ENCODE results near the gene NRDE2.

The NRDE2 gene

DNA sequence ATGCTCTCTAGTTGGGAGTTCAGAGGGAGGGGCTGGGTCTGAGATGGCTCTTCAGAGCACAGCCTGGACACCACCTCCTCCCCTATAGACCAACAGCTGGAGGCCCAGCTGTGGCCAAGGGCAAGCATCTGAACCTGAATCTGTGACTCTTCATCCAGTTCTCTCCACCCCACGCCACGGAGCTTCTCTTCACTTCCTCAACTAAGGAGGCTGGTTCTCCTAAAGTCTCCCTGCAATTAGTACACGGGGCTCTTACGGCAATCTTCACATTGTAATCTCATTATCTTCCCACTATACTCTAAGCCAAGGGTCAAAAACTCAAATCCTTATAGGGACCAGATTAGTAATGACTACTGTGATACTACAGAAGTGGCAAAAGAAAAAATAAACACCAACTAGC lies 9.8 kb downstream of the NRDE2 start:
- Mint-ChIP-seq H3K4me3 (no peak overlapping the region), H3K36me3 (ENCODE audit: low read depth) (peaks cover 58% of the 10 kb centered on the region)

DNA sequence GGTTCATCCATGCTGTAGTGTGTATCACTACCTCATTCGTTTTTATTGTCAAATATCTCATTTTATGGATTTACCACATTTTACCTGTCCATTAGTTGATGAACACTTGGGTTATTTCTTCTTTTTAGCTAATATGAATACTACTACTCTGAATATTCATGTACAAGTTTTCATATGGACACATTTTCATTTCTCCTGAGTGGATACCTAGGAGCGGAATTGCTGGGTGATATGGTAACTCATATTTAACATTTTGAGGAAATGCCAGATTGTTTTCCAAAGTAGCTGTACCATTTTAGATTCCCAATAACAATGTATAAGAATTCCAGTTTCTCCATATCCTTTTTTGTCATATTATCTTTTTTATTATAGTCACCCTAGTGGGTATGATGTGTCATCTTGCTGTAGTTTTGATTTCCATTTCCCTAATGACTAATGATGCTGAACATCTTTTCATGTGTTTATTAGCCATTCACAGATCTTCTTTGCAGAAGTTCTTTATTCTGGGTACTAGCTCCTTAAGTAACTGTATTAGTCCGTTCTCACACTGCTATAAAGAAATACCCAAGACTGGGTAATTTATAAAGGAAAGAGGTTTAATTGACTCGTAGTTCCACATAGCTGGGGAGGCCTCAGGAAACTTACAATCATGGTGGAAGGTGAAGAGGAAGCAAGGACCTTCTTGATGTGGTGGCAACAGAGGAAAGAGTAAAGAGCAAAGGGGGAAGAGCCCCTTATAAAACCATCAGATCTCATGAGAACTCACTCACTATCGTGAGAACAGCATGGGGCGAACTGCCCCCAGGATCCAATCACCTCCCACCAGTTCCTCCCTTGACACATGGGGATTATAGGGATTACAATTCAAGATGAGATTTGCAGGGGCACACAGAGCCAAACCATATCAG lies 11.9 kb downstream of the NRDE2 start:
- Mint-ChIP-seq H3K27ac (peak overlapping the region; percentile 87), H3K4me3 (peak overlapping the region; percentile 3), H3K36me3 (ENCODE audit: low read depth) (peaks cover 64% of the 10 kb centered on the region), H3K4me1 (ENCODE audit: low read depth) (peaks cover 32% of the 10 kb centered on the region), H3K27me3 (no peaks in the 10 kb centered on the region), H3K9me3 (no peaks in the 10 kb centered on the region)
- DNase-seq = no peak

More for the DNA sequence above, 9.8 kb downstream of the NRDE2 start:
- no peak for DNase-seq
- Mint-ChIP-seq H3K27ac (no peak overlapping the region), H3K9me3 (no peaks in the 10 kb centered on the region), H3K4me1 (ENCODE audit: low read depth) (peaks cover 34% of the 10 kb centered on the region), H3K27me3 (no peaks in the 10 kb centered on the region)

DNA sequence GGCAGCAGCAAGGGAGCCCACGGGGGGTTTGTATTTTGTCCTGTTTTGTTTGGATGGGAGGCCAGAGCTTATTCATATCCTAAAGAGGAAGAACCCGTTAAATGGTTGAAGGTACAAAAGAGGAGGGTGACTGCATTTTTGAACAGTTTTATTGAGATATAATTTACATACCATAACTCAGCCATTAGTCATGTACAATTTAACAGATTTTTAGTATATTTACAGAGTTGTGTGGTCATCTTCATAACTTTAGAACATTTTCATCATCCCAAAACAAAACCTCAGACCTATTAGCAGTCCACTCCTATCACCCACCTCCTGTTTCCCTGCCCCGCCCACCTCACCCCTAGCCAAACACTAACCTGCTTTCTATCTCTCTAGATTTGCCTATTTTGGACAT lies 12.6 kb downstream of the NRDE2 start:
- Mint-ChIP-seq H3K27me3 (no peaks in the 10 kb centered on the region), H3K27ac (peak overlapping the region; percentile 63), H3K4me1 (ENCODE audit: low read depth) (peaks cover 32% of the 10 kb centered on the region), H3K4me3 (no peak overlapping the region), H3K36me3 (ENCODE audit: low read depth) (peaks cover 67% of the 10 kb centered on the region), H3K9me3 (no peaks in the 10 kb centered on the region)
- DNase-seq = no peak

DNA sequence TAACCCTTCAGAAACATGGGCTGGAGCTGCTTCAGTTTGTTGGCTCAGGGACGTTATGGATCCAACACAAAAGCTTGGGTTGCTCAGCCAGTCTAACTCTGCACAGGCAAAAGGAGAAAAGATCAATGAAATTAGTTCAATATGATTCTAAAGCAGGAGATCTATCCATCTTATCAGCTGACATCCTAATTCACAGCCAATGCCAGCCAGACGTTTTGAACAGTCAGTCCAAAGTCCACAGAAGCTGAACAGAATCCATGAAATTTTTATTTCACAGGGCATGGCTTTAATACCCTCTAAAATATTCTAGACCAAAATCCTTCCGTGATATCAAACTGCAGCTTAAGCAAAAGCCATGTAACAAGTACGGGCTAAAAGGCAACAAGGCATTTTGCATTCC lies 13.7 kb downstream of the NRDE2 start:
- Mint-ChIP-seq H3K27me3 (no peaks in the 10 kb centered on the region), H3K9me3 (no peaks in the 10 kb centered on the region), H3K4me3 (no peak overlapping the region), H3K27ac (no peak overlapping the region), H3K4me1 (ENCODE audit: low read depth) (peaks cover 27% of the 10 kb centered on the region), H3K36me3 (ENCODE audit: low read depth) (peaks cover 75% of the 10 kb centered on the region)
- no peak for DNase-seq

DNA sequence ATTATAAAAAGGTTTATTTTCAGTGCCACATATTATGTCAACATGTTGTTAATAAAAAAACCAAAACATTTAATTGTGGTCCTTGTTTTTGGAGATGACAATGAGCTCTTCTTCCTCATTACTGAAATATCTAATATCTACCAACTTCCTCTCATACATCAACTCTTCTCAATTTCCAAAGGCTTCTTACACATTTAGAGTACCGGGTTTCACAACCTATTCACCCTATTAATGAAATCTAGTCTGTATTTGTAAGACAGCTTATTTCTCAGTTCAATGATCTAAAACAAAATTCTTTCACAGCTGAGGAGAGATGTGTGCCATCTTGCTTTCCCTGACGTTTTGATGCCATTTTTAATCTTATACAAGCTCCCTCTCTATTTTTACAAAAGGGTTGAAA lies 14.5 kb downstream of the NRDE2 start:
- Mint-ChIP-seq H3K27me3 (no peaks in the 10 kb centered on the region), H3K4me1 (ENCODE audit: low read depth) (peaks cover 27% of the 10 kb centered on the region), H3K9me3 (no peaks in the 10 kb centered on the region), H3K4me3 (no peak overlapping the region), H3K27ac (no peak overlapping the region), H3K36me3 (ENCODE audit: low read depth) (peaks cover 81% of the 10 kb centered on the region)
- DNase-seq = no peak

DNA sequence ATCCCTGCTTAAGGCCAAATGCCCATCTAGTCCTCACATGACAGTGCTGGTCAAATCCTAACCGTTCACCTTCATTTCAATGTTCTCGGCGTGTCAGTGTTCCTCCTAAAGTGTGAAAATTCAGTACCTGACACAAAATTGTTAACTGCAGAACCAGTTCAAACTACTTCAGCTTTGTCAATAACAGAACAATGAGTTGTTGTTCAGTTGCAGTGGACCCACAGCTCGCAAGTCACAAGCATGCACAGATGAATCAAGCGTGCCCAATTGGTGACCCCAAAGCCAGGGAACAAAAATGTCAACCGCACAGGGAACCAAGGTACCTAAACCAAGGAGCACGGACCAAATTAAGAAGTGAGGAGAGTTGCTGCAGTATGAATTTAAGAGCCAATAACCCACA lies 23.2 kb downstream of the NRDE2 start:
- no peak for DNase-seq
- H3K4me3 Mint-ChIP-seq = no peak overlapping the region
- no peaks in the 10 kb centered on the region for H3K27me3 Mint-ChIP-seq
- H3K9me3 Mint-ChIP-seq = no peaks in the 10 kb centered on the region
- no peaks in the 10 kb centered on the region for H3K4me1 Mint-ChIP-seq (ENCODE audit: low read depth)
- H3K27ac Mint-ChIP-seq = no peak overlapping the region
- peaks cover 90% of the 10 kb centered on the region for H3K36me3 Mint-ChIP-seq (ENCODE audit: low read depth)

DNA sequence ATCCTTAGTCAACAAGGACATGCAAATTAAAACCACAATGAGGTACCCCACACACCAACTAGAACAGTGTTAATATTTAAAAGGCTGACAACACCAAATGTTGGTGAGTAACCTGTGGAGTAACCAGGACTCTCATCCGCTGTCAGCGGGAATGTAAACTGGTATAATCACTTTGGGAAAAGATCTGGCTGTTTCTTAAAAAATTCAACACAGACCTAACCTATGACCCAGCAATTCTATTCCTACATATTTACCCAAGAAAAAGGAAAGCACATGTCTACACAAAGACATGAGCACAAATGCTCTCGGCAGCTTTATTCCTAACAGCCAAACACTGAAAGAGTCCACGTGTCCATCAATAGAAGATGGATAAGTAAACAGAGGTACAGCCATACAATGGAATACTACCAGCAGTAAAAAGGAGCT lies 26.6 kb downstream of the NRDE2 start:
- Mint-ChIP-seq H3K4me1 (ENCODE audit: low read depth) (peaks cover 8% of the 10 kb centered on the region), H3K27me3 (no peaks in the 10 kb centered on the region), H3K36me3 (ENCODE audit: low read depth) (peaks cover 90% of the 10 kb centered on the region), H3K4me3 (no peak overlapping the region), H3K9me3 (no peaks in the 10 kb centered on the region), H3K27ac (no peak overlapping the region)
- no peak for DNase-seq

DNA sequence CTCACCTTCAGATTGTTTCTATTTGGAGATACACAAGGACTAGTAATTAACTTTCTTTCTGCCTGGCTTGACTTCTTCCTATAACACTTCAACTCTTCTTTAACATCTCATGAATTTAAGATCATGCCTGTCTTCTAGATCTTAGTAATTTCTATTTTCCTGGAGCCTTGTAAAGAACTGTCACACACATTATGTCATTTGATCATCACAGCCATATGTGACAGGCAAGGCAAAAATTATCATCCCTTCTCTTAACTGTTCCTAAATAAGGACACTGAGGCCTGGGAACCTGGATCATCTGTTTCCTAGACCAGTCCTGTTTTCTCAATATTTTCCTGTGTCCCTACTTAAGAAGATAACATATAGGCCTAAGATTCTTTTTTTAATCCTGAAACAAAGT lies 27.2 kb downstream of the NRDE2 start:
- H3K27ac Mint-ChIP-seq = no peak overlapping the region
- H3K4me1 Mint-ChIP-seq (ENCODE audit: low read depth) = peaks cover 8% of the 10 kb centered on the region
- peaks cover 89% of the 10 kb centered on the region for H3K36me3 Mint-ChIP-seq (ENCODE audit: low read depth)
- H3K9me3 Mint-ChIP-seq = no peaks in the 10 kb centered on the region
- no peaks in the 10 kb centered on the region for H3K27me3 Mint-ChIP-seq
- no peak overlapping the region for H3K4me3 Mint-ChIP-seq
- no peak for DNase-seq

DNA sequence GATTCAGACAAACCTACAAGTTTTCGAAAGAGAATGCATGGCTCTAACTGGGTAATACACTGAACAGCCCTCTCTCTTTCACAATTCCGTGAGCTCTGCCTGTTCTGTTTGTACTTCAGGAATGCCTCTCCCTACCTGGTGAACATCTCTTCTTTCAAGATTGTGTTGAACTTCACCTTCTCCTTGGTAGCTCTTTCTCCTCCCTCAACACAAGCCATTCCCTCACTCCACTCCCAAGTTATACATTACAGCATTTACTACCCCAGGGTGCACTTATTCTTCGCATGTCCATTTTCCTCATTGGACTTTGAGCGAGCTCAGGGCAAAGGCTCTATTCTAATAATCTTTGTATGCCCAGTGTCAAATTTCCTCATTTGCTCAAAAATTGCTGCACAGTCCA lies 28.3 kb downstream of the NRDE2 start:
- Mint-ChIP-seq H3K36me3 (ENCODE audit: low read depth) (peaks cover 88% of the 10 kb centered on the region), H3K4me3 (no peak overlapping the region), H3K4me1 (ENCODE audit: low read depth) (peaks cover 8% of the 10 kb centered on the region), H3K9me3 (no peaks in the 10 kb centered on the region), H3K27me3 (no peaks in the 10 kb centered on the region), H3K27ac (peak overlapping the region; percentile 26)
- no peak for DNase-seq

DNA sequence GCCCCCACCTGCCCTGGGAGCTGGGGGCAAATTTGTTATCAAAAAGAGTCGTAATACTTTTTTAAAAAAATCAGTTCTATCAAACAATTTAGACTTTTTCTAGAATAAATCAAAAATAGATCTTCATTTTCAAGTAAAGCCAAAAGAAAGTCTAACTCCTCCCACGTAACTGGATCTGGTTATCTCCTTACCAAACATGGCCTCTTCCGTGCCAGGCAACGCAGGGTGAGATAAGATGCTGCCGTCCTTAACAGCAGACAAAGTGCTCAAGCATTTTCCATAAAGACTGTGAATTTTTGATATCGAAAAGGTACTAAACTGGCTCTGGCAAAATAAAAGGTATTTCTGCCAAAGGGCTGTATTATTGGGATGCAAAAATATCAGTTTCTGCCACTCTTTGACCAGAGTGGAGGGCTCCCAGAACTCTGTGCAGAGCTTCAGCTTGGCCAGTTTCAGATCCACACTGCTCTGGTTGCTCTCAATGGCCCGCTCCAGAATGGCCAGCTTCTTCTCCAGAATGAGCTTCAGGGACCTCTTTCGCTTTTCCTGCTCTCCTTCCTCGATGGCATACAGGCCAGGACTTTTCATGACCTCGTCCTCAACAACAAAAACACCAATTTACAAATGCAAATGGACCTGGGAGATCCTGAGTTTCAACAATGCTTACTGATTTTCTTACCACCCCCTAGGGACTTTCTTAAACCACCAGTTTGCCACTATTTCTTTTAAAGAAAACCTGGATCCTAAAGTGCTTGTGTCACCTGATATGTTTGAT lies 29.0 kb downstream of the NRDE2 start:
- Mint-ChIP-seq H3K4me3 (no peak overlapping the region), H3K9me3 (no peaks in the 10 kb centered on the region), H3K36me3 (ENCODE audit: low read depth) (peaks cover 88% of the 10 kb centered on the region), H3K27ac (no peak overlapping the region), H3K27me3 (no peaks in the 10 kb centered on the region), H3K4me1 (ENCODE audit: low read depth) (peaks cover 8% of the 10 kb centered on the region)
- no peak for DNase-seq

DNA sequence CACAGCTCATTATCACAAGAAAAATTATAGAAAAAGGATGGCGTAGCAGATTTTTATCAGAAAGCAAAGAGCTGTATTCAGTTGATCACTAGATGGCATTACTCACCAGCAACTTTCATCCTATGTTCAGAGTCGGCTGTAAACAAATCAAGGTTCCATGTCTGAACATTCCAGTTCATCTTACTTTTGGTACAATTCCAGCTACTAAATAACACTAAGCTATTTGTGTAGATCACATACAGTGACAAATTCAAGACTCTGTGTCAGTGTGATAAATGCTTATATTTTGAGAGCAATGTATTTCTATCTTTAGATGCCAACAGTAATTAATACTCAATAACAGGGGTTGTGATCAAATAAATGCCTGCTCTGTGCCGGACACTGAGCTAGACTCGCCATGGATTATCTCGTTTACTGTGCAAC lies 30.1 kb downstream of the NRDE2 start:
- no peaks in the 10 kb centered on the region for H3K9me3 Mint-ChIP-seq
- no peaks in the 10 kb centered on the region for H3K27me3 Mint-ChIP-seq
- peaks cover 8% of the 10 kb centered on the region for H3K4me1 Mint-ChIP-seq (ENCODE audit: low read depth)
- H3K4me3 Mint-ChIP-seq = no peak overlapping the region
- no peak for DNase-seq
- peaks cover 90% of the 10 kb centered on the region for H3K36me3 Mint-ChIP-seq (ENCODE audit: low read depth)
- no peak overlapping the region for H3K27ac Mint-ChIP-seq

DNA sequence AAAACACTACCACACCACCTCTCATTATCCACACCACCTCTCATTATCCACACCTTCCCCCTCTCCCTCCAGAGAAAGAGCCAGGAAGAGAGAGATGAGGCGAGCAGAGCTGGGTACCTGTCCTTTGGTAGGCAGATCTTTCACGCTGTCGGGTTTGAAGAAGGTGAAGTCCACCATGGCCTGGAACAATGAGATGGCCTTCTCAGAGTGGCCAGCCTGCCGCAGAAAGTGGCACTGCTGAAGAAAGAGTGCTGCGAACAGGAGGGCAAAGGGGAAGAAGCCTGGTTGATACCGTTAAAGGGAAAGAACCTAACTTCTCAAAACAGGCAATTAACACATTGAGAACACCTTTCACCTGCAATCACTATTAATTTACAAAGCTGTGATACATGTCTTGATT lies 30.6 kb downstream of the NRDE2 start:
- H3K4me3 Mint-ChIP-seq = no peak overlapping the region
- no peak for DNase-seq
- no peaks in the 10 kb centered on the region for H3K9me3 Mint-ChIP-seq
- no peaks in the 10 kb centered on the region for H3K27me3 Mint-ChIP-seq
- peaks cover 93% of the 10 kb centered on the region for H3K36me3 Mint-ChIP-seq (ENCODE audit: low read depth)
- H3K4me1 Mint-ChIP-seq (ENCODE audit: low read depth) = peaks cover 8% of the 10 kb centered on the region
- H3K27ac Mint-ChIP-seq = peak overlapping the region; percentile 55

DNA sequence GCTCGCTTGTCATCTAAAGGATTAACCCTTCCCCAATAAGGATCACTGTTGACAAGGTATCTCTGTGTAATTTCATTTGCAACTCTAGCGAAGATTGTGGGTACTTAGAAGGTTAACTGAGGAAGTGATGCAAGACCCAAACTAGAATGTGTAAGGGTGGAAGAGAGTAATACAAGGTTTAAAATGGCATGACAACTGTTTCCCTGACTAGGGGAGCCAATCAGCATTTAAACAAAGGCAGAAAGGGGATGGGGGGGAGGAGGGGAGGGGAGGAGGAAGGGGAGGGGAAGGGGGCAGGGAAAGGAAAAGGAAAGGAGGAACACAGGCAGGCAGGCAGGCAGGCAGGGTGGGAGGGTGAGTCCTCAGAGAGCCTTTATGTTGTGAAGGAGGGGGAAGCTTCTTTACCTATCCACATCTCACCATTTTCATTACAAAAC lies 31.1 kb downstream of the NRDE2 start:
- Mint-ChIP-seq H3K9me3 (no peaks in the 10 kb centered on the region), H3K27ac (peak overlapping the region; percentile 55), H3K27me3 (no peaks in the 10 kb centered on the region), H3K36me3 (ENCODE audit: low read depth) (peaks cover 93% of the 10 kb centered on the region), H3K4me1 (ENCODE audit: low read depth) (peaks cover 8% of the 10 kb centered on the region), H3K4me3 (no peak overlapping the region)
- DNase-seq = no peak

DNA sequence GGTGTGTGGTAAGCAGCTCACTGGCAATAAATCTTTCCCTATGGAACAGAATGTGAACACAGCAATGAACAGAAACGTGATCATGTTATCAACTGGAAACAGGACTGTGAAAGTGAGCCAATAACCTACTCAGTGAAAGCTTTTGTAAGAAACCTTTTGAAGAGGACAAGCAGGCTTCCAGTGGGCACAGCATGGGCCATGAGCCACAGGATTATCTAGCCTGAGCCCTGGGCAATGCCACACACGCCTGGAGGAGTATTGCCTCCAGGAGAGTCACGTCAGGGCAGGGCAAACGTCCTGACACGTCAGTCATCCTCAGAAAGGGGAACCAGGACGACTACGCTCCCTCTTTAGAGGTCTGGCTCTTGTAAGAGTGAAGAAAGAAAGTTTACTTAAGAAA lies 32.3 kb downstream of the NRDE2 start:
- Mint-ChIP-seq H3K4me3 (no peak overlapping the region), H3K9me3 (no peaks in the 10 kb centered on the region), H3K4me1 (ENCODE audit: low read depth) (peaks cover 8% of the 10 kb centered on the region), H3K27ac (no peak overlapping the region), H3K27me3 (no peaks in the 10 kb centered on the region), H3K36me3 (ENCODE audit: low read depth) (peaks cover 89% of the 10 kb centered on the region)
- no peak for DNase-seq

Measured in activated T-cell treated with anti-CD3 and anti-CD28 coated beads, Interleukin-2, amount 50 U/mL, for 24 hours (primary cell).